Bronchial epithelial cell (primary cell): ENCODE measurements around the gene NBEA. TPM values are rescaled to one million over a fixed set of nuclear protein-coding genes. Genes with fewer than 3 reads are reported as not detected.

Source experiments
- DNase-seq: peaks from one replicate; pipeline ENCODE4 v3.0.0-alpha.2; 2010; ENCODE audit warnings: low read depth
- FAIRE-seq: peaks from 2 replicates; lab custom pipeline; 2011; peaks lifted over from hg19 to GRCh38; lab: Jason Lieb, UNC
- H3K27me3 ChIP-seq: 2 replicates; pipeline ENCODE4 v1.5.1; 2011; ENCODE audit warnings: low read length; ENCODE audit not compliant: control insufficient read depth, insufficient read depth
- H3K36me3 ChIP-seq: 2 replicates; pipeline ENCODE4 v1.5.1; 2011; ENCODE audit warnings: low read length; ENCODE audit not compliant: control insufficient read depth, insufficient read depth
- H3K4me3 ChIP-seq: 2 replicates; pipeline ENCODE4 v1.5.1; 2011; ENCODE audit warnings: mild to moderate bottlenecking, low read depth, low read length, control low read depth
- total RNA-seq: library from RNA; depleted of rRNA; stranded (reverse); fragments of >200 nt; gene quantifications from 2 replicates; pipeline ENCODE4 v1.2.1, GENCODE V29; 2014
- TF ChIP-seq, protein P1 (sequence below): IDR thresholded peaks from 2 replicates; pipeline ENCODE4 v1.5.1; 2011; ENCODE audit warnings: mild to moderate bottlenecking, moderate library complexity, low read length, control low read depth, inconsistent platforms; ENCODE audit not compliant: insufficient read depth, severe bottlenecking

Gene NBEA
- total RNA-seq, 1 donor from 2014 or later = 0.53 TPM

DNA sequence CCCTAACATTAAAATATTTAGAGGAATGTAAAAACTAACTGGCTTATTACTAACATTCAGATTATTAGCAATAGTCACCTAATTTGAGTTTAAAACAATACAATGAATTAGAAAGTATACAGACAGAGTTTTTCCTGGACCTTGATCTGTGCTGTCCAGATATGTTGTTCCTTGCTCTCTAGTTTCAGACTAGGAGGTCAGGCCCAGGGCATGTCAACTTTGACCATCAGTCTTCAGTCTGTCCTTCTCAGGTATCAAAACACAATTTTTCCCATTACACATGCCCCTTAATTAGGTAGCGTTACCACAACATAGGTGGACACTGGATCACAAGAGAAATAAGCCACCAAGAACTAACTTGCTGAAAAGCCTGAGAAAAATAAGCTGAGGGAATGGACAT, 337.4 kb downstream of the NBEA start:
- DNase-seq = no peak
- no peak for FAIRE-seq
- Histone ChIP-seq H3K27me3 (no peaks in the 10 kb centered on the region), H3K36me3 (no peaks in the 10 kb centered on the region), H3K4me3 (no peak overlapping the region)
- TF ChIP-seq, protein P1, sequence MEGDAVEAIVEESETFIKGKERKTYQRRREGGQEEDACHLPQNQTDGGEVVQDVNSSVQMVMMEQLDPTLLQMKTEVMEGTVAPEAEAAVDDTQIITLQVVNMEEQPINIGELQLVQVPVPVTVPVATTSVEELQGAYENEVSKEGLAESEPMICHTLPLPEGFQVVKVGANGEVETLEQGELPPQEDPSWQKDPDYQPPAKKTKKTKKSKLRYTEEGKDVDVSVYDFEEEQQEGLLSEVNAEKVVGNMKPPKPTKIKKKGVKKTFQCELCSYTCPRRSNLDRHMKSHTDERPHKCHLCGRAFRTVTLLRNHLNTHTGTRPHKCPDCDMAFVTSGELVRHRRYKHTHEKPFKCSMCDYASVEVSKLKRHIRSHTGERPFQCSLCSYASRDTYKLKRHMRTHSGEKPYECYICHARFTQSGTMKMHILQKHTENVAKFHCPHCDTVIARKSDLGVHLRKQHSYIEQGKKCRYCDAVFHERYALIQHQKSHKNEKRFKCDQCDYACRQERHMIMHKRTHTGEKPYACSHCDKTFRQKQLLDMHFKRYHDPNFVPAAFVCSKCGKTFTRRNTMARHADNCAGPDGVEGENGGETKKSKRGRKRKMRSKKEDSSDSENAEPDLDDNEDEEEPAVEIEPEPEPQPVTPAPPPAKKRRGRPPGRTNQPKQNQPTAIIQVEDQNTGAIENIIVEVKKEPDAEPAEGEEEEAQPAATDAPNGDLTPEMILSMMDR = no peak

GRCh38 chr13:35283856-35284255, 341.8 kb downstream of the NBEA start:
- DNase-seq = peak; percentile 80
- no peaks in the 10 kb centered on the region for H3K36me3 ChIP-seq
- H3K4me3 ChIP-seq = no peak overlapping the region
- no peak for FAIRE-seq
- H3K27me3 ChIP-seq = no peaks in the 10 kb centered on the region
- TF ChIP-seq, protein P1 = no peak

GRCh38 chr13:35285677-35286076, 343.6 kb downstream of the NBEA start:
- H3K36me3 ChIP-seq = no peaks in the 10 kb centered on the region
- no peak overlapping the region for H3K4me3 ChIP-seq
- no peak for FAIRE-seq
- H3K27me3 ChIP-seq = no peaks in the 10 kb centered on the region
- TF ChIP-seq, protein P1 = no peak
- DNase-seq = no peak

- TF ChIP-seq, protein P1 = no peak
- Histone ChIP-seq H3K27me3 (no peaks in the 10 kb centered on the region), H3K36me3 (no peaks in the 10 kb centered on the region), H3K4me3 (no peak overlapping the region)
- no peak for DNase-seq
- FAIRE-seq = no peak
These were observed 350.3 kb downstream of the NBEA start for GRCh38 chr13:35292329-35292728.

DNA sequence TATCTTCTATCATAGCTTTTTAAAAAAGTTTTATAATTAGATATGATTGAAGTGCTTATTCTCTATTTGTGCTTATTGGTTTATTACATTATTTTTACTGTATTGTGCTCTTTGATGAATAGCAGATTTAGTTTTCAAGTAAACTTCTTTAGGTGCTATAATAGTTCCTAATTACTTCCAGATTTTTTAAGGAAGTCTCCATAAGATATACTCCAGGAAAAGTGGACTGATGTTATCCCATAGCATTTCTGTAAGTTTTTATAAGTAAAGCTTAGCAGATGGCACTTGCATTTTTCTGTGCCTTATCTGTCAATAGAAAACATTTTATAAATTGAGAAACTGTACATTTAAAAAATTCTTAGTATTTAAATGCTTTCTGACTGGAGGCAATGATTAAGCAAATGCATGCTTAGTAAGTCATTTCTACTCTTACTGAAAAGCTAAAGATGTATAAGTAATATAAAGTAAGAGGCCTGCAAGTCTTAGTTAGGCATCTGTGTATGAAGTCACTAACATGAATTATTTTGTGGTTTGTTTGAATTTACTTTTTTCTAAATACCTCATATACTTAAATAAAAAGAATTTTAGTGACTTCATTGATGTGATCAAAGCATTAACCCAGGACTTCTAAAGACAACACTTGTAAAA, 351.6 kb downstream of the NBEA start:
- Histone ChIP-seq H3K36me3 (no peaks in the 10 kb centered on the region), H3K4me3 (no peak overlapping the region), H3K27me3 (no peaks in the 10 kb centered on the region)
- FAIRE-seq (no peak), DNase-seq (no peak)
- TF ChIP-seq, protein P1 = no peak

DNA sequence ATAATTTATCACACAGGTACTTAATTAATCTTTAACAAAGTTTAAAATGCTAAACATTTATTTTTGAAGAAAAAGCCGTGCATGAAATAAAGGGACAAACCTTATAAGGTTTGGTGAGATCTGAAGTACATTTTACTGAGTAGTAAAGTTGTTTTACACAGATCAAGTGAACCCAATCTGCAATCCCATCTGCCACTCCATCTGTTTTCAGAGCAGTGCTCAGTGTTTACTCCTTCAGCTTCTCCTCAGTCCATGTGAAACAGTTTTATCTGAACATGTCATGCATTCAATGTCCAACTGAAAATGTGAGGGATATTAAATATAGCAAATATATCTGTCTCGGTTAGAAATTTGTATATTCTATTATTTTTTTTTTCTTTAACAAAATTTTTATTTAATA, 367.6 kb downstream of the NBEA start:
- TF ChIP-seq, protein P1 = no peak
- no peak for FAIRE-seq
- DNase-seq = no peak
- Histone ChIP-seq H3K27me3 (no peaks in the 10 kb centered on the region), H3K36me3 (no peaks in the 10 kb centered on the region), H3K4me3 (no peak overlapping the region)
